ENCODE measurements around the gene FOLR1.
A peak's percentile ranks its signal among the peaks of the same experiment; 100 is the strongest.

The FOLR1 gene

DNA sequence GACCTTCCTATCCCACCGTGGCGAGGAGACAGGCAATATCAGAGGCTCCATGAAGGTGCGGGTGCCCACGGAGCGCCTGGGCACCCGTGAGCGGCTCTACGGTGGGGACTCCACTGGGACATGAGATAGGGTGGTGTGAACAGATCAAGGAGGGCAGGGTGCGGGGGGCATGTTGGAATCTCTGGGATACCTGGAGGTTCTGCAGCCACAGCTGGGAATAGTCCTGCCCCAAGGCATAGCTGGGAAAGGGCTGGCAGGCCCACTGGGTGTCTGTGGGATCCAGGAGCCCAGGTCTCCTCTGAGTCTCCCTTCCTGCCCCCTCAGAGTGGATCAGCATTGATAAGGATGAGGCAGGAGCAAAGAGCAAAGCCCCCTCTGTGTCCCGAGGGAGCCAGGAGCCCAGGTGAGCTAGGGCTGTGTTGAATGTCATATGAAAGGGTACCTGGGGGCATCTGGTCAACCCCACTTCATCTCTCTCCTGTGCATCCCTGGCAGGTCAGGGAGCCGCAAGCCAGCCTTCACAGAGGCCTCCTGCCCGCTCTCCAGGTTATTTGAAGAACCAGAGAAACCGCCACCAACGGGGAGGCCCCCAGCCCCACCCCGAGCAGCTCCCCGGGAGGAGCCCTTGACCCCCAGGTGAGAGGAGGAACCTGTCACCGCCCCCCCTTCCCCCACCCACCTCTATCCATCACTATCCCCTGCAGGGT, 43.6 kb downstream of the FOLR1 start:
- DNase-seq (ENCODE audit: low spot score), result no peak

DNA sequence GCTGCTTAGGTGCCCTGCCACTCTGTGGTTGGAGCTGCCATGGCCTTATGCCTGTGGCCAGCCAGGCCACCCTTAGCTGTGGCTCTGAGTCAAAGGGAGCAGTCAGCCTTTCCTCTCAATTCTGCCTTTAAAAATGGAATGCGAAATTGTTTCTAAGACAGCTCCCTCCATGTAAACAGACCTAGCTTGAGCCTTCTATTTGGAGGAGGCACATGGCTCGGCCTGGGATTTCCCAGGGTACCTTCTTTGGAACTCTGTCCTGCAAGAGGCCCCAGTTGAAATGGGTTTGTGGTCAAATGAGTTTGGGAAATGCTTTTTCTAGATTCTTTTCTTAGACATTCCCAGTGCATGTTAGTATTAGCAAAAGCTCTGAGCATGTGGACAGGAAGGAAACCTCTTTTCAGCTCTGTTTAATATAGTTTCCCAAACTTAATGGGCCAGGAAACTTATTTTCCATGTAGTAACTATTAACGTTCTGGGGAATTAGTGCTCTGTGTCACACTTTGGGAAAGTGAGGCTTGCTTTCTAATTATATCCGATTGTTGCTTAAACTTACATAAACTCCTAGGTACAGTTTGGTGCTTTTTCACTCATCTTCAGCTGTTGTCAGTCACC, 44.2 kb downstream of the FOLR1 start:
- DNase-seq (ENCODE audit: low spot score), result no peak

DNA sequence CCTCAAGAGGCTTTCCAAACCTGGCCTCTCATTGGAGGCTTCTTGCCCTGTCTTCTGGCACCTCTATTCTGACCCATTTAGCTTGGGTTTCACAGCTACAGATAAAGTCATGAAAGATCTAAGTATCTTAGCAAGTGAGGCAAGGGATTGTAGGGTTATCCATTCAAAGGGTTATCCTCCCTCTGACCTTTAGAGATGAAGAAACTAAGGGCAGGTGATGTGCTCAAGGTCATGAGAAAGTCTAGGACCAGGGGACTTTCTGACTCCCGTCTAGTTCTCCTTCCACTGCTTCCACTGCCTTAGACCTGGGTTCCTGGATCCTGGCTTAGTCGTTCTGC, 44.8 kb downstream of the FOLR1 start:
- DNase-seq (ENCODE audit: low spot score), result no peak

DNA sequence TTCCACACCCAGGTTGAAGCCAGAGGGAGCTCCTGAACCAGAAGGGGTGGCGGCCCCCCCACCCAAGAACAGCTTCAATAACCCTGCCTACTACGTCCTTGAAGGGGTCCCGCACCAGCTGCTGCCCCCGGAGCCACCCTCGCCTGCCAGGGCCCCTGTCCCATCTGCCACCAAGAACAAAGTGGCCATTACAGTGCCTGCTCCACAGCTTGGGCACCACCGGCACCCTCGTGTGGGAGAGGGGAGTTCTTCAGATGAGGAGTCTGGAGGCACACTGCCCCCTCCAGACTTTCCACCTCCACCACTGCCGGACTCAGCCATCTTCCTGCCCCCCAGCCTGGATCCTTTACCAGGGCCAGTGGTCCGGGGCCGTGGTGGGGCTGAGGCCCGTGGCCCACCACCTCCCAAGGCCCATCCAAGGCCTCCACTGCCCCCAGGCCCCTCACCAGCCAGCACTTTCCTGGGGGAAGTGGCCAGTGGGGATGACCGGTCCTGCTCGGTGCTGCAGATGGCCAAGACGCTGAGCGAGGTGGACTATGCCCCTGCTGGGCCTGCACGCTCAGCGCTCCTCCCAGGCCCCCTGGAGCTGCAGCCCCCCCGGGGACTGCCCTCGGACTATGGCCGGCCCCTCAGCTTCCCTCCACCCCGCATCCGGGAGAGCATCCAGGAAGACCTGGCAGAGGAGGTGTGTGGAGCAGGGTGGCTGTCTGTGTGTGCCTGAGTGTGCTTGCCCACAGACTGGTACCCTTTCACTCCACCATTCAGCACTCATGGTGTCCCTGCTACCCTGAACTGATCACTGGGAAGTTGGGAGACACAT, 45.4 kb downstream of the FOLR1 start:
- no peak for DNase-seq (ENCODE audit: low spot score)

DNA sequence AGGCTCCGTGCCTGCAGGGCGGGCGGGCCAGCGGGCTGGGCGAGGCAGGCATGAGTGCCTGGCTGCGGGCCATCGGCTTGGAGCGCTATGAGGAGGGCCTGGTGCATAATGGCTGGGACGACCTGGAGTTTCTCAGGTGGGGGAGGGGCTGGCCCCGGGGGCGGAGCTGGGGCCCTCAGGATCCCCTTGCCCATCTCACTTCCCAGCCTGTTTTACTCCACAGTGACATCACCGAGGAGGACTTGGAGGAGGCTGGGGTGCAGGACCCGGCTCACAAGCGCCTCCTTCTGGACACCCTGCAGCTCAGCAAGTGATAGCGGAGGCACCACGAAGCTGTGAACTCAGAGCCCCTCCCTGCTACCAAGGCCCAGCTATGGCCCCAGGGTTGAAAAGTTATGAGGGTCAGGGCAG, 46.1 kb downstream of the FOLR1 start:
- DNase-seq (ENCODE audit: low spot score), result peak; percentile 94

- DNase-seq (ENCODE audit: low spot score), result no peak
Observed at GRCh38 chr11:72238492-72239312, 46.8 kb downstream of the FOLR1 start.

DNA sequence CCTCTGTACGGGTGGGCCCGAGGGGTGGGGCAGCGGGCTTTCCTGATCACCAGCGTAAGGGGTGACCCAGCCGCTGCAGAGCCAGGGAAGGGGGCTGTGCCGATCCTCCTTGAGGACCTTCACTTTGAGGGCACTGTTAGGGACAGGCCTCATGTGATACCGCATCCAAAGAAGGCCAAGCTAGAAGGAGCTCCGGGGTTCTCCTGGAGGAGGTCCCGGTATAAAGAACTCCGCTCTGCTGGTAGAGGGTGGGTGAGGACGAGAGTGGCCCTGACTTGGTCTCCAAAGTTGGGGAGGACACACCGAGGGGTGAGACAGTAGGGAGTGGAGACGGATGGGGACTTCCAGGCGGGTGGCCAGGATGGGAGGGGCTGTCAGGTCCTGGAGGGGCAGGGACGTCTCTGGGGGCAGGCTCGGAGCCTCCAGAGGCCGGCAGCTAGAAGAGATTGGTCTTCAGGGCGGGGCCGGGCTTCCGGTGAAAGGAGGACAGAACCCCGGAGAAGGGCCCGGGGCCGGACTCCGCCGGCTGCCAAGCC, 47.4 kb downstream of the FOLR1 start:
- peak; percentile 71 for DNase-seq (ENCODE audit: low spot score)

GRCh38 chr11:72239849-72240460, 48.0 kb downstream of the FOLR1 start:
- DNase-seq (ENCODE audit: low spot score), result no peak

DNA sequence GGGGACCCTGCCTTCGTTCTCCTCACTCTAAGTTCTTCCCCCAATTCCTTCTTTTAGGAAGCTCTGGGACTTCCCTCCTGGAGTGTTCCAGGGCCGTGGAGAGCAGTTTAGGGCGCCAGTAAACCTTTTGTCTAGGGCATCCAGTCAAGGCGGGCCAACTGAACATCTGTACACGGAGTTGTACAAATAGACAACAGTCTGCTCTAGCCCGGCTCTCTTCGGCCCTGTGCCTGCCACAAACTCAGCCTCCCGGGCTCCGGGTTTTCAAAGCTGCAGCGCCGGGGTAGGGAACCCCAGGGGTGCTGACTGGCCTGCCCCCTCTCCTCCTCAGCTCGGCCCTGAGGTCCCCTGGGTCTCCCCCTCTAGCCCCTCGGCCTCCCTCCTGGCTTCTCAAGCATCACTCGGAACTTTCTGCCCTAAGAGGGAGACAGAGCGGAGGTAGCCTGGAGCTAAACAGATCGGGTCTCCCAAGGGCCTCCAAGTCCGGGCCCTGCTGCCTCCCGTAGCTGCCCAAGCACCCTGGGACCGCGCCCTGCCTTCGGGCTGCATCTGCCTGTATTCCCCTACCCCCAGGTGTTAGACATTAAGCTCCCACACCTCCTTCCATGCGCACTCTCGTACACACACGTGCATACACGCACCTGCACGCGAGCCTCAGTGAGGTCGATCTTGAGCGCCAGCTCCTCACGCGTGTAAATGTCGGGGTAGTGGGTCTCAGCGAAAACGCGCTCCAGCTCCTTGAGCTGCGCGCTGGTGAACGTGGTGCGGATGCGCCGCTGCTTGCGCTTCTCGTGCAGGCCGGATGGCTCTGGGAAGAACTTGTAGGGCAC, 48.7 kb downstream of the FOLR1 start:
- no peak for DNase-seq (ENCODE audit: low spot score)

- DNase-seq (ENCODE audit: low spot score), result no peak
Observed at GRCh38 chr11:72241291-72241781, 49.4 kb downstream of the FOLR1 start.

GRCh38 chr11:72242141-72242540, 50.2 kb downstream of the FOLR1 start:
- no peak for DNase-seq (ENCODE audit: low spot score)

DNA sequence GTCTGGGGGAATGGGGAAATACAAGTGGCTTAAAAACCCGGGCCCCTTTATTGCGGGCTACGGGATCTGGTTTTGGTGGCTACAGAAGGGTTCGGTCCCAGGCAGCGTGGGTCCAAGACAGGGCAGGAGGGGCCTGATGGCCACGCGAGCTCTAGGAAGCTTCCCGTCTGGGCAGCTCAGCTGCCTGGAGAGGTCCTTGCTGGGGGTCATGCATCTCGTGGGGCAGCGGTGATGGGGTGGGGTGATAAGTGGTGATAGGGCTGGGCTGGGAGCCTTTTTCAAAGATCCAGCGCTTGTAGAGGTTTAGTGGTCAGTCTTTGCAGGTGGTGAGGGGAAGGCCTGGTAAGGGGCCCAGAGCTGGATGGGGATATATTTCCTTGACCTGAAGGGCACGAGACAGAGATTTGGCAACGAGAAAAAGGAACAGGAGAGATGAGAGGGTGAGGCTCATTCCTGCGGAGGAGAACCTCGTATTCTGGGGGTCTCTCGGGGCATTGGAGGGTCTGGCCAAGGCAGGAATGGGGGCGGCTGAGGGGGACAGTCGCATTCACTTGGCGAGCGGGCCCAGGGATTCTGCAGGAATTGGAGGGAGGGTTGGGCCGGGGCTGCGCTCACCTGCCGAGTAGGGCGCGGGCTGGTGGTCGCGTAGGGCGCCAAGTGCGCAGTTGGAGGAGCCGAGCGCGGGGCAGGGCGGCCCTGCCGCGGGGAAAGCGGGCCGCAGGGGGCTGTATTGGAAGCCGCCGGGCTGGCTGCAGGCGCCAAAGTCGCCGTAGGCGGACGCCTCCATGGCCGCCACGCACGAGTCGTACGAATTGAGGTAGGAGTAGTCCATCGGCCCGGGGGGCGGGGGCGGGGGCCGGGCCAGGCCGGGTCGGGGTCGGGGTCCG, 51.5 kb downstream of the FOLR1 start:
- DNase-seq (ENCODE audit: low spot score), result no peak

DNA sequence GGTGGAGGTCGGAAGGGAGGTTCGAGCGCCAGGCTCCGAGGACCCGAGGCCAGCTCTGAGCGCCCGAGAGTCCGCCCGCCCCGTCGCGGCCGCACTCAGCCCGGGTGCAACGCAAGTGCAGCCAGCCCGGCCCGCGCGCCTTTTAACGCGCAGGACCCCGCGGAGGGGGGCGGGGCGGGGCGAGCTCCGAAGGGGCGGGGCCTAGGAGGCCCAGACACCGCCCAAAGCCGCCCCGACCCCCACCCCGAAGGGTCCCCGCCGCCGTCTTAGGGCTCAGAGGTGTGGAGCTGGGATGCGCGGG, 52.1 kb downstream of the FOLR1 start, which contains the start of gene PHOX2A:
PHOX2A (minus strand) TSS at position 117 of the 301 bp plus-strand sequence. CDS start 172 bp downstream, outside the sequence.
- DNase-seq (ENCODE audit: low spot score), result peak; percentile 72

DNA sequence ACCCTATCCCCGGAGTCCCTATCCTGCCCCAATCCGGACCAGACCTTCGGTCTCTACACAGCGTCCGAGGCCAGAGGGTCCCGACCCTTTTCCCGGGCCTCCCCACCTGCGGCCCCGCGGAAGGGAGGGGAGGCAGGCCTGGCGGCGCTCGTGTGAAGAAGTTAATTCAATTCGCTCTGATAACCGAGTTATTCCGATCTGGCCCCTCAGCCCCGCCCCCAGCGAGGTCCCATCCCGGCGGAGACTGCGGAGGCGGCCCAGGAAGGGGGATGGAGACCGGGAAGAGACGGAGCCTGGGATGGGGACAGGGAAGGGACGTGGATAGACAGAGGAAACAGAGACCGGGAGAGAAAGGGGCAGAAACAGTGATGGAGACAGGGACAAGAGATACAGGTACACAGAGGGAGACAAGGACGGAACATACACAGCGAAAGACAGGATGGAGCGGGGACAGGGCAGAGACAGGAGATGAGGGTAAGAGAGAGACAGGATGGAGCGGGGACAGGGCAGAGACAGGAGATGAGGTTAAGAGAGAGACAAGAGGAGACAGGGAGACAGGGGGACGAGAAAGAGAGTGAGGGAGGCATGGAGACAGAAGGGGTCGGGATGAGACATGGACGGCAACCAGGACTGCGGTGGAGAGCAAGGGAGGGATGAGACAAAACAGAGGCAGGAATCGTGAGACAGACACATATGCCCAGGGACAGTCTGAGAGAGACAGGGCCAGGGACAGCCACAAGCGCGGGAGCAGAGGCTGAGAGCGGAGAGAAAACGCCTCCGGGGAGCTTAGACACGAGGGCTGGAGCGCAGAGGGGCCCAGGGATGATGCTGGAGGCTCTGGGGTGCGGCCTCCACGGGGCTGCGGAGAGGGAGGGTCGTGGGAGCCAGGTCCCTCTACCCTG, 52.7 kb downstream of the FOLR1 start:
- DNase-seq (ENCODE audit: low spot score), result no peak

DNA sequence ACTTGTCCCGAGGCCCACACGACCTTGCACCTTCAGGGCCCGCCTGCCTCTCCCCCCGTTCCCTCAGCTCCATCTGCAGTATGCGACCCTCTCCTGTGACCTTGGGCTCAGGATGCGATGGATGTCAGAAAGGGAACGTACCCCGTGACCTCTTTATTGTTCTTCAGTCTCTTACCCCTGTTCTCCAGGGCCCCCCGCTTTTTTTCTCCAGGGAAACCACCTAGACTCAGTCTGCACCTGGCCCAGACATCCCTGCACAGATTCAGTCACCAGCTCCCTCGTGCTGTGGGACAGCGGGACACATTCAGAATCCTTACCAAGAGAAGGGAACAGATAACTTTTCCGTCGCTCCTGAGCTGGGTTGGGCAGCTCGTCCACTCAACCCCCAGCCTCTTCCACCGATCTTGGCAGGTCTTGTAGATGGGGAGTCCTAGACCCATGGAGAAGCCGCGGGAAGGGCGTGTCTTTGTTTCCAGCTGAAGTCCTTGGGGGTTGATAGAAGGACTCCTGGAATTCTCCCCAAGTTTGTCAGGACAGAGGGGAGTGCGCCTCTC, 53.4 kb downstream of the FOLR1 start:
- DNase-seq (ENCODE audit: low spot score), result no peak

Data from iPS-NIHi11 (cell line).